ENCODE data around the gene CCNY.

The CCNY gene

GRCh38 chr10:35453855-35454532, 117.7 kb downstream of the CCNY start:
- in situ Hi-C loops (cut with HindIII; ENCODE audit: low pct_ligation_motif_present, low sequenced_read_pairs), result no loop called here
- Histone ChIP-seq H3K4me3 (ENCODE audit: low read depth, low read length) (peak overlapping the region; percentile 20), H3K27me3 (replicated peaks) (no peaks in the 10 kb centered on the region), H3K36me3 (replicated peaks) (no peaks in the 10 kb centered on the region), H3K27ac (no peak overlapping the region)
- TF ChIP-seq CTCF (IDR thresholded peaks at IDR 0.05; ENCODE audit: low read depth, low read length, missing control alignments), result no peak
- DNase-seq, result peak; percentile 47

GRCh38 chr10:35456153-35456720, 119.9 kb downstream of the CCNY start:
- Histone ChIP-seq H3K27ac (no peak overlapping the region), H3K36me3 (replicated peaks) (no peaks in the 10 kb centered on the region), H3K4me3 (ENCODE audit: low read depth, low read length) (no peak overlapping the region), H3K27me3 (replicated peaks) (no peaks in the 10 kb centered on the region)
- DNase-seq, result no peak
- TF ChIP-seq CTCF (IDR thresholded peaks at IDR 0.05; ENCODE audit: low read depth, low read length, missing control alignments), result no peak
- in situ Hi-C loops (cut with HindIII; ENCODE audit: low pct_ligation_motif_present, low sequenced_read_pairs), result no loop called here

GRCh38 chr10:35456784-35457183, 120.5 kb downstream of the CCNY start:
- no peaks in the 10 kb centered on the region for H3K36me3 ChIP-seq (replicated peaks)
- H3K27ac ChIP-seq, result no peak overlapping the region
- H3K27me3 ChIP-seq (replicated peaks), result no peaks in the 10 kb centered on the region
- TF ChIP-seq CTCF (IDR thresholded peaks at IDR 0.05; ENCODE audit: low read depth, low read length, missing control alignments), result no peak
- no peak for DNase-seq
- H3K4me3 ChIP-seq (ENCODE audit: low read depth, low read length), result no peak overlapping the region
- in situ Hi-C loops (cut with HindIII; ENCODE audit: low pct_ligation_motif_present, low sequenced_read_pairs), result no loop called here

- Histone ChIP-seq H3K36me3 (replicated peaks) (no peaks in the 10 kb centered on the region), H3K4me3 (ENCODE audit: low read depth, low read length) (no peak overlapping the region), H3K27ac (no peak overlapping the region), H3K27me3 (replicated peaks) (no peaks in the 10 kb centered on the region)
- TF ChIP-seq CTCF (IDR thresholded peaks at IDR 0.05; ENCODE audit: low read depth, low read length, missing control alignments), result no peak
- no peak for DNase-seq
- in situ Hi-C loops (cut with HindIII; ENCODE audit: low pct_ligation_motif_present, low sequenced_read_pairs), result no loop called here
These were observed 122.5 kb downstream of the CCNY start for GRCh38 chr10:35458500-35459448.

- in situ Hi-C loops (cut with HindIII; ENCODE audit: low pct_ligation_motif_present, low sequenced_read_pairs), result no loop called here
- H3K36me3 ChIP-seq (replicated peaks), result no peaks in the 10 kb centered on the region
- no peak for DNase-seq
- H3K4me3 ChIP-seq (ENCODE audit: low read depth, low read length), result no peak overlapping the region
- no peak for TF ChIP-seq CTCF (IDR thresholded peaks at IDR 0.05; ENCODE audit: low read depth, low read length, missing control alignments)
- H3K27ac ChIP-seq, result no peak overlapping the region
- no peaks in the 10 kb centered on the region for H3K27me3 ChIP-seq (replicated peaks)
These were observed 123.1 kb downstream of the CCNY start for GRCh38 chr10:35459449-35459847.

Data from brain microvascular endothelial cell (primary cell).